Ureter (tissue), 1 donor: ENCODE data around the gene WNT16. TPM values are rescaled to one million over a fixed set of nuclear protein-coding genes. Genes with fewer than 3 reads are reported as not detected.

Experiments used
- total RNA-seq: library from RNA; stranded (reverse); gene quantifications from one replicate; pipeline ENCODE4 v1.2.4, GENCODE V29; 2023
- donor health status: DM: yes; HTN: yes; CAD: no.

WNT16 gene
- total RNA-seq, 1 donor from 2014 or later, result 0.10 TPM

Other genes starting within 250 kb of the WNT16 start
- 64.1 TPM for gene FAM3C, start 67.3 kb downstream of the WNT16 start, total RNA-seq